ENCODE results near the gene BMPR1A. TPM values are rescaled to one million over a fixed set of nuclear protein-coding genes. Genes with fewer than 3 reads are reported as not detected.

The BMPR1A gene
- total and polyA plus RNA-seq, 2 experiments from 2014 or later = 14.2 to 82.5 TPM

DNA sequence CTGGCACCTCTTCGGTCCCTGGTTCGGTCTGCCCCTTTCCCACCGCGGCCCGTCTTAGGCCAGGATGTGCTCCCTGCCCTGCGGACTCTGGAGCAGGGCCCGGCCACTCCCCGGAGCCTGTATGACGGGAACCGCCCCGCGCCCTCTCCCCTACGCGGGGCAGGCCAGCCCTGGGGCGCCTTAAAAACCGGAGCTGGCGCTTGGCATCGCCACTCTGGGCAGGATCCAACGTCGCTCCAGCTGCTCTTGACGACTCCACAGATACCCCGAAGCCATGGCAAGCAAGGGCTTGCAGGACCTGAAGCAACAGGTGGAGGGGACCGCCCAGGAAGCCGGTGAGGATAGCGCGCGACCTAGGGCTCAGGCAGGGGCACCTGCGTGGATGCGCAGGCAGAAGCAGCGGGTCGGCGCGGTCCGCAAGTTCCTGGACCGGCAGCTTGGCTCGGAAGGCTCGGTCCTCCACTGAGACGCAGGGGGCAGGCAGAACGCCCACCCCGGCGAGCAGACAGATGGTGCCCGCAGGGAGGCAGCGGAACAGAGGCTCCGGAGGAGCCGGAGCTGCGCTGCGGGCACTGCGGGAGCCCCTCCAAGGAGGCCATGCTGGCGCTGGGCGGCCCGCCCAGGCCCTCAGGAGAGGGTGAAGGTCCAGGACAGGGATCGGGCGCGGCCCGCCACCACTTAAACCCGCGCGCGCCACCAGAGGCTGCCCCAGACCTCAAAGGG is 212.0 kb downstream of the BMPR1A start, which contains the start of gene ADIRF:
ADIRF (plus strand) TSS at position 212 of the 723 bp plus-strand sequence; CDS start at position 275, 63 bp downstream.
- no peaks in the 10 kb centered on the region for H3K9me2 ChIP-seq (ENCODE audit: insufficient read depth)
- H3K4me1 ChIP-seq (ENCODE audit: insufficient read depth) = peaks cover 33% of the 10 kb centered on the region
- H3K36me3 Mint-ChIP-seq (ENCODE audit: low read depth) = peaks cover 4% of the 10 kb centered on the region; the same call in 2 of the 3 replicates
- H3K27ac Mint-ChIP-seq = no peak within 1 kb of the TSS
- DNase-seq (ENCODE audit: low spot score) (peak; percentile 40), ATAC-seq (peak; percentile 1; the same call in 1 of the 3 replicates)
- peak within 1 kb of the TSS; percentile 28; the same call in 1 of the 2 replicates for H2AFZ ChIP-seq
- peaks cover 60% of the 10 kb centered on the region for H3K27me3 ChIP-seq (ENCODE audit: insufficient read depth)
- H3K27ac ChIP-seq (ENCODE audit: low read depth) = no peak within 1 kb of the TSS
- H3F3A ChIP-seq (replicated peaks; ENCODE audit: low read depth) = peaks cover 7% of the 10 kb centered on the region; the same call in 1 of the 2 replicates
- H3K4me3 Mint-ChIP-seq = peak within 1 kb of the TSS; percentile 32; the same call in 1 of the 3 replicates
- H4K20me1 ChIP-seq (replicated peaks; ENCODE audit: insufficient read depth) = no peaks in the 10 kb centered on the region
- no peaks in the 10 kb centered on the region for H3K79me2 ChIP-seq (replicated peaks; ENCODE audit: insufficient read depth)
- no peak for TF ChIP-seq ZNF331 (CRISPR knock-in tag; IDR thresholded peaks at IDR 0.05; ENCODE audit: low read depth)
- peak; percentile 12 for TF ChIP-seq EZH2 (IDR thresholded peaks at IDR 0.05; ENCODE audit: low read depth, unreplicated experiment)
- H3K36me3 ChIP-seq (ENCODE audit: insufficient read depth) = no peaks in the 10 kb centered on the region
- H3K9me3 Mint-ChIP-seq = peaks cover 3% of the 10 kb centered on the region; the same call in 1 of the 3 replicates
- H3K27me3 Mint-ChIP-seq (ENCODE audit: insufficient read depth, low read depth, poor library complexity) = peaks cover 47% of the 10 kb centered on the region
- peak within 1 kb of the TSS; percentile 71 for H3K4me2 ChIP-seq
- peaks cover 56% of the 10 kb centered on the region for H3K4me1 Mint-ChIP-seq
- H3K4me3 ChIP-seq = peak within 1 kb of the TSS; percentile 46; the same call in 1 of the 2 replicates

- Mint-ChIP-seq H3K27me3 (ENCODE audit: insufficient read depth, low read depth, poor library complexity) (peaks cover 47% of the 10 kb centered on the region), H3K27ac (no peak overlapping the region), H3K36me3 (ENCODE audit: low read depth) (peaks cover 4% of the 10 kb centered on the region; the same call in 2 of the 3 replicates), H3K4me1 (peaks cover 57% of the 10 kb centered on the region), H3K9me3 (peaks cover 3% of the 10 kb centered on the region; the same call in 1 of the 3 replicates), H3K4me3 (no peak overlapping the region)
- Histone ChIP-seq H3K79me2 (replicated peaks; ENCODE audit: insufficient read depth) (no peaks in the 10 kb centered on the region), H4K20me1 (replicated peaks; ENCODE audit: insufficient read depth) (no peaks in the 10 kb centered on the region), H3K27ac (ENCODE audit: low read depth) (no peak overlapping the region), H3K4me1 (ENCODE audit: insufficient read depth) (peaks cover 33% of the 10 kb centered on the region), H3K9me2 (ENCODE audit: insufficient read depth) (no peaks in the 10 kb centered on the region), H3K27me3 (ENCODE audit: insufficient read depth) (peaks cover 63% of the 10 kb centered on the region), H3K4me3 (peak overlapping the region; percentile 46; the same call in 1 of the 2 replicates), H3F3A (replicated peaks; ENCODE audit: low read depth) (peaks cover 7% of the 10 kb centered on the region; the same call in 1 of the 2 replicates), H2AFZ (no peak overlapping the region), H3K4me2 (peak overlapping the region; percentile 71; the same call in 1 of the 2 replicates), H3K36me3 (ENCODE audit: insufficient read depth) (no peaks in the 10 kb centered on the region)
- DNase-seq (ENCODE audit: low spot score) = no peak
- no peak for TF ChIP-seq NANOG (IDR thresholded peaks at IDR 0.05; ENCODE audit: borderline replicate concordance)
- no peak for TF ChIP-seq ZNF331 (CRISPR knock-in tag; IDR thresholded peaks at IDR 0.05; ENCODE audit: low read depth)
- TF ChIP-seq, protein P1, sequence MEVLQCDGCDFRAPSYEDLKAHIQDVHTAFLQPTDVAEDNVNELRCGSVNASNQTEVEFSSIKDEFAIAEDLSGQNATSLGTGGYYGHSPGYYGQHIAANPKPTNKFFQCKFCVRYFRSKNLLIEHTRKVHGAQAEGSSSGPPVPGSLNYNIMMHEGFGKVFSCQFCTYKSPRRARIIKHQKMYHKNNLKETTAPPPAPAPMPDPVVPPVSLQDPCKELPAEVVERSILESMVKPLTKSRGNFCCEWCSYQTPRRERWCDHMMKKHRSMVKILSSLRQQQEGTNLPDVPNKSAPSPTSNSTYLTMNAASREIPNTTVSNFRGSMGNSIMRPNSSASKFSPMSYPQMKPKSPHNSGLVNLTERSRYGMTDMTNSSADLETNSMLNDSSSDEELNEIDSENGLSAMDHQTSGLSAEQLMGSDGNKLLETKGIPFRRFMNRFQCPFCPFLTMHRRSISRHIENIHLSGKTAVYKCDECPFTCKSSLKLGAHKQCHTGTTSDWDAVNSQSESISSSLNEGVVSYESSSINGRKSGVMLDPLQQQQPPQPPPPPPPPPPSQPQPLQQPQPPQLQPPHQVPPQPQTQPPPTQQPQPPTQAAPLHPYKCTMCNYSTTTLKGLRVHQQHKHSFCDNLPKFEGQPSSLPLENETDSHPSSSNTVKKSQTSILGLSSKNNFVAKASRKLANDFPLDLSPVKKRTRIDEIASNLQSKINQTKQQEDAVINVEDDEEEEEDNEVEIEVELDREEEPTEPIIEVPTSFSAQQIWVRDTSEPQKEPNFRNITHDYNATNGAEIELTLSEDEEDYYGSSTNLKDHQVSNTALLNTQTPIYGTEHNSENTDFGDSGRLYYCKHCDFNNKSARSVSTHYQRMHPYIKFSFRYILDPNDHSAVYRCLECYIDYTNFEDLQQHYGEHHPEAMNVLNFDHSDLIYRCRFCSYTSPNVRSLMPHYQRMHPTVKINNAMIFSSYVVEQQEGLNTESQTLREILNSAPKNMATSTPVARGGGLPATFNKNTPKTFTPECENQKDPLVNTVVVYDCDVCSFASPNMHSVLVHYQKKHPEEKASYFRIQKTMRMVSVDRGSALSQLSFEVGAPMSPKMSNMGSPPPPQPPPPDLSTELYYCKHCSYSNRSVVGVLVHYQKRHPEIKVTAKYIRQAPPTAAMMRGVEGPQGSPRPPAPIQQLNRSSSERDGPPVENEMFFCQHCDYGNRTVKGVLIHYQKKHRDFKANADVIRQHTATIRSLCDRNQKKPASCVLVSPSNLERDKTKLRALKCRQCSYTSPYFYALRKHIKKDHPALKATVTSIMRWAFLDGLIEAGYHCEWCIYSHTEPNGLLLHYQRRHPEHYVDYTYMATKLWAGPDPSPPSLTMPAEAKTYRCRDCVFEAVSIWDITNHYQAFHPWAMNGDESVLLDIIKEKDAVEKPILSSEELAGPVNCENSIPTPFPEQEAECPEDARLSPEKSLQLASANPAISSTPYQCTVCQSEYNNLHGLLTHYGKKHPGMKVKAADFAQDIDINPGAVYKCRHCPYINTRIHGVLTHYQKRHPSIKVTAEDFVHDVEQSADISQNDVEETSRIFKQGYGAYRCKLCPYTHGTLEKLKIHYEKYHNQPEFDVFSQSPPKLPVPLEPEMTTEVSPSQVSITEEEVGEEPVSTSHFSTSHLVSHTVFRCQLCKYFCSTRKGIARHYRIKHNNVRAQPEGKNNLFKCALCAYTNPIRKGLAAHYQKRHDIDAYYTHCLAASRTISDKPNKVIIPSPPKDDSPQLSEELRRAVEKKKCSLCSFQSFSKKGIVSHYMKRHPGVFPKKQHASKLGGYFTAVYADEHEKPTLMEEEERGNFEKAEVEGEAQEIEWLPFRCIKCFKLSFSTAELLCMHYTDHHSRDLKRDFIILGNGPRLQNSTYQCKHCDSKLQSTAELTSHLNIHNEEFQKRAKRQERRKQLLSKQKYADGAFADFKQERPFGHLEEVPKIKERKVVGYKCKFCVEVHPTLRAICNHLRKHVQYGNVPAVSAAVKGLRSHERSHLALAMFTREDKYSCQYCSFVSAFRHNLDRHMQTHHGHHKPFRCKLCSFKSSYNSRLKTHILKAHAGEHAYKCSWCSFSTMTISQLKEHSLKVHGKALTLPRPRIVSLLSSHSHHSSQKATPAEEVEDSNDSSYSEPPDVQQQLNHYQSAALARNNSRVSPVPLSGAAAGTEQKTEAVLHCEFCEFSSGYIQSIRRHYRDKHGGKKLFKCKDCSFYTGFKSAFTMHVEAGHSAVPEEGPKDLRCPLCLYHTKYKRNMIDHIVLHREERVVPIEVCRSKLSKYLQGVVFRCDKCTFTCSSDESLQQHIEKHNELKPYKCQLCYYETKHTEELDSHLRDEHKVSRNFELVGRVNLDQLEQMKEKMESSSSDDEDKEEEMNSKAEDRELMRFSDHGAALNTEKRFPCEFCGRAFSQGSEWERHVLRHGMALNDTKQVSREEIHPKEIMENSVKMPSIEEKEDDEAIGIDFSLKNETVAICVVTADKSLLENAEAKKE (CRISPR knock-in tag; IDR thresholded peaks at IDR 0.05) = no peak
- TF ChIP-seq CREB1 (CRISPR knock-in tag; IDR thresholded peaks at IDR 0.05; ENCODE audit: low read depth) = no peak
- TF ChIP-seq EZH2 (IDR thresholded peaks at IDR 0.05; ENCODE audit: low read depth, unreplicated experiment) = no peak
- TF ChIP-seq ZNF114 (CRISPR knock-in tag; IDR thresholded peaks at IDR 0.05) = no peak
- no peak for TF ChIP-seq EZH2phosphoT487 (IDR thresholded peaks at IDR 0.05; ENCODE audit: unreplicated experiment)
- ATAC-seq = no peak
Measured at GRCh38 chr10:86968994-86969355, 212.6 kb downstream of the BMPR1A start.
